Activated T-cell treated with anti-CD3 and anti-CD28 coated beads for 24 hours (primary cell): ENCODE results near the gene RNASE4.
"Not testable (repeated sequence)": the region's sequence is repeated elsewhere in the genome, so short reads cannot be mapped to it uniquely, and the experiment has no call there.

Experiments used
- DNase-seq: peaks from one replicate; pipeline ENCODE4 v3.0.0-alpha.2; 2020; ENCODE audit warnings: low read depth

Gene RNASE4

GRCh38 chr14:20698934-20699333 lies 14.6 kb downstream of the RNASE4 start:
- DNase-seq, result no peak

- no peak for DNase-seq
Observed at GRCh38 chr14:20699931-20700330, 15.6 kb downstream of the RNASE4 start.

- not testable (repeated sequence) for DNase-seq
Observed at GRCh38 chr14:20700965-20701364, 16.6 kb downstream of the RNASE4 start.

GRCh38 chr14:20706657-20707355 lies 22.4 kb downstream of the RNASE4 start:
- no peak for DNase-seq

GRCh38 chr14:20707622-20708021 lies 23.3 kb downstream of the RNASE4 start:
- no peak for DNase-seq

- DNase-seq, result no peak
Observed at GRCh38 chr14:20711261-20711660, 26.9 kb downstream of the RNASE4 start.

- DNase-seq, result no peak
Observed at GRCh38 chr14:20711685-20712084, 27.3 kb downstream of the RNASE4 start.

GRCh38 chr14:20712904-20713303 lies 28.5 kb downstream of the RNASE4 start:
- no peak for DNase-seq

- DNase-seq, result no peak
Observed at GRCh38 chr14:20714593-20715250, 30.4 kb downstream of the RNASE4 start.

GRCh38 chr14:20719777-20720176 lies 35.4 kb downstream of the RNASE4 start:
- DNase-seq, result no peak

- DNase-seq, result no peak
Observed at GRCh38 chr14:20720741-20721140, 36.4 kb downstream of the RNASE4 start.

- DNase-seq, result no peak
Observed at GRCh38 chr14:20722016-20722415, 37.7 kb downstream of the RNASE4 start.

GRCh38 chr14:20723488-20723887 lies 39.1 kb downstream of the RNASE4 start:
- no peak for DNase-seq

GRCh38 chr14:20726121-20726520 lies 41.8 kb downstream of the RNASE4 start:
- not testable (repeated sequence) for DNase-seq

GRCh38 chr14:20726531-20726930 lies 42.2 kb downstream of the RNASE4 start:
- no peak for DNase-seq

- DNase-seq, result no peak
Observed at GRCh38 chr14:20730891-20731290, 46.5 kb downstream of the RNASE4 start.

GRCh38 chr14:20732477-20732876 lies 48.1 kb downstream of the RNASE4 start:
- DNase-seq, result no peak

GRCh38 chr14:20732979-20733635 lies 48.7 kb downstream of the RNASE4 start:
- no peak for DNase-seq

- no peak for DNase-seq
Observed at GRCh38 chr14:20733684-20734429, 49.5 kb downstream of the RNASE4 start.

- no peak for DNase-seq
Observed at GRCh38 chr14:20734430-20734806, 50.1 kb downstream of the RNASE4 start.

GRCh38 chr14:20738292-20738691 lies 53.9 kb downstream of the RNASE4 start:
- not testable (repeated sequence) for DNase-seq

- DNase-seq, result no peak
Observed at GRCh38 chr14:20742132-20742531, 57.8 kb downstream of the RNASE4 start.

GRCh38 chr14:20743556-20743955 lies 59.2 kb downstream of the RNASE4 start:
- DNase-seq, result no peak
